CD14-positive monocyte (primary cell): ENCODE measurements around the gene PDE4D. TPM values are rescaled to one million over a fixed set of nuclear protein-coding genes. Genes with fewer than 3 reads are reported as not detected.

Experiments used
- DNase-seq, 3 donors: peaks; one replicate each; pipeline ENCODE4 v3.0.0-alpha.2; 2011 to 2022
- H2AFZ ChIP-seq: 2 replicates; pipeline ENCODE4 v1.6.0; 2012; ENCODE audit warnings: mild to moderate bottlenecking, low read depth, low read length, inconsistent platforms; ENCODE audit not compliant: insufficient read depth, poor library complexity, severe bottlenecking
- H3K27ac ChIP-seq, 2 donors: 1 replicate in 1 of 2; 2 replicates in 1 of 2; pipeline ENCODE4 v1.5.1; 2012 to 2013; ENCODE audit warnings: low read length in 2 of 2, control low read depth in 1 of 2, inconsistent platforms in 1 of 2, low read depth in 1 of 2, mild to moderate bottlenecking in 1 of 2
- H3K27me3 ChIP-seq, 2 donors: one replicate each; pipeline versions ENCODE4 v1.6.0 to v1.6.1; 2011 to 2013; ENCODE audit warnings: low read length in 2 of 2; ENCODE audit not compliant: control insufficient read depth in 2 of 2, insufficient read depth in 2 of 2
- H3K36me3 ChIP-seq, 2 donors: replicated peaks in 1 of 2; 1 replicate in 1 of 2; 2 replicates in 1 of 2; pipeline versions ENCODE4 v1.5.1 to v1.6.1; 2012 to 2013; ENCODE audit warnings: low read length in 2 of 2, control low read depth in 1 of 2, inconsistent platforms in 1 of 2, mild to moderate bottlenecking in 1 of 2; ENCODE audit not compliant: insufficient read depth in 2 of 2, control insufficient read depth in 1 of 2
- H3K4me1 ChIP-seq, 2 donors: 1 replicate in 1 of 2; 2 replicates in 1 of 2; pipeline versions ENCODE4 v1.5.1 to v1.6.1; 2012 to 2013; ENCODE audit warnings: low read length in 2 of 2, control low read depth in 1 of 2, inconsistent platforms in 1 of 2, mild to moderate bottlenecking in 1 of 2, moderate library complexity in 1 of 2; ENCODE audit not compliant: insufficient read depth in 2 of 2, control insufficient read depth in 1 of 2
- H3K4me2 ChIP-seq: replicated peaks from 2 replicates; pipeline ENCODE3; 2012; ENCODE audit warnings: low read length, moderate library complexity, mild to moderate bottlenecking; ENCODE audit not compliant: poor library complexity, severe bottlenecking; ENCODE audit errors: extremely low read depth
- H3K4me3 ChIP-seq, 3 experiments: fragments of 200-600 bp in 1 of 3; sonication (generic) in 1 of 3; replicated peaks in 1 of 3; 1 replicate in 2 of 3; 2 replicates in 1 of 3; pipeline ENCODE4 v1.5.1; 2011 to 2013; ENCODE audit warnings: low read length in 3 of 3, mild to moderate bottlenecking in 3 of 3, control low read depth in 2 of 3, low read depth in 2 of 3, inconsistent platforms in 1 of 3, moderate library complexity in 1 of 3
- H3K79me2 ChIP-seq: 2 replicates; pipeline ENCODE4 v1.6.0; 2012; ENCODE audit warnings: mild to moderate bottlenecking, control low read depth, inconsistent platforms, low read length, moderate library complexity; ENCODE audit not compliant: insufficient read depth
- H3K9ac ChIP-seq: 2 replicates; pipeline ENCODE4 v1.6.0; 2017; ENCODE audit warnings: low read length, mild to moderate bottlenecking; ENCODE audit not compliant: insufficient read depth, poor library complexity, severe bottlenecking
- H3K9me3 ChIP-seq, 2 donors: replicated peaks in 1 of 2; 1 replicate in 1 of 2; 2 replicates in 1 of 2; pipeline versions ENCODE4 v1.5.1 to v1.6.1; 2012 to 2013; ENCODE audit warnings: low read length in 2 of 2, control low read depth in 1 of 2; ENCODE audit not compliant: control insufficient read depth in 1 of 2, insufficient read depth in 1 of 2
- H4K20me1 ChIP-seq: 2 replicates; pipeline ENCODE4 v1.6.0; 2012; ENCODE audit warnings: mild to moderate bottlenecking, low read length, control low read depth, moderate library complexity; ENCODE audit not compliant: insufficient read depth
- H3K27ac Mint-ChIP-seq, 7 donors: one replicate each; pipeline ENCODE4 v1.8.0; 2020; ENCODE audit warnings: mild to moderate bottlenecking in 7 of 7, mixed read lengths in 7 of 7, moderate library complexity in 6 of 7, inconsistent platforms in 2 of 7
- H3K27me3 Mint-ChIP-seq, 3 donors: one replicate each; pipeline ENCODE4 v1.8.0; 2021 to 2022; ENCODE audit warnings: low read depth in 3 of 3, mild to moderate bottlenecking in 3 of 3, mixed read lengths in 3 of 3, moderate library complexity in 3 of 3, inconsistent platforms in 1 of 3
- H3K36me3 Mint-ChIP-seq, 2 donors: one replicate each; pipeline ENCODE4 v1.8.0; 2020; ENCODE audit warnings: mixed read lengths in 2 of 2, inconsistent platforms in 1 of 2, mild to moderate bottlenecking in 1 of 2
- H3K4me1 Mint-ChIP-seq: one replicate; pipeline ENCODE4 v1.8.0; 2020; ENCODE audit warnings: mild to moderate bottlenecking, mixed read lengths
- H3K4me3 Mint-ChIP-seq, 2 donors: one replicate each; pipeline ENCODE4 v1.8.0; 2020; ENCODE audit warnings: mild to moderate bottlenecking in 2 of 2, mixed read lengths in 2 of 2, moderate library complexity in 1 of 2
- H3K9me3 Mint-ChIP-seq, 7 donors: one replicate each; pipeline ENCODE4 v1.8.0; 2020 to 2022; ENCODE audit warnings: mixed read lengths in 7 of 7, mild to moderate bottlenecking in 6 of 7, moderate library complexity in 6 of 7, inconsistent platforms in 2 of 7
- CTCF ChIP-seq: fragments of 200-600 bp; IDR thresholded peaks from one replicate; pipeline ENCODE4 v1.8.0; 2022; ENCODE audit warnings: antibody characterized with exemption, mild to moderate bottlenecking
- WGBS: methylation state at CpG from one replicate; pipeline ENCODE4 v1.1.5; 2013; ENCODE audit warnings: missing lambda C conversion rate; ENCODE audit not compliant: insufficient coverage; 5-methylcytosine and 5-hydroxymethylcytosine counted together
- intact Hi-C, 2 donors: fragments of 100-400 bp; cut with micrococcal nuclease; formaldehyde crosslinking; loops; one replicate each; pipeline versions ENCODE4 v1.15.0 to v1.15.1; 2023
- polyA plus RNA-seq, 3 donors: library from polyadenylated mRNA; depleted of rRNA in 1 of 3; unstranded in 2 of 3; stranded (reverse) in 1 of 3; fragments of 300-500 nt in 2 of 3; fragments of >200 nt in 1 of 3; fragmentation: Illumina TruSeq in 2 of 3; gene quantifications; 1 replicate in 2 of 3; 2 replicates in 1 of 3; pipeline ENCODE4 v1.2.3, GENCODE V29; 2012 to 2021

PDE4D gene
- polyA plus RNA-seq, 3 donors, result 1.9 to 3.4 (median 2.8) TPM

GRCh38 chr5:59682542-59682941 lies 211.0 kb downstream of the PDE4D start:
- no peaks in the 10 kb centered on the region for H3K36me3 ChIP-seq
- no peaks in the 10 kb centered on the region for H3K9me3 Mint-ChIP-seq
- no peak overlapping the region for H2AFZ ChIP-seq
- intact Hi-C loops, result no loop called here
- no peak overlapping the region for H3K4me2 ChIP-seq
- DNase-seq, result no peak
- no CpG with 5 or more reads among the region's 1 CpG for WGBS
- no peak overlapping the region for H3K27ac ChIP-seq
- peaks cover 3% of the 10 kb centered on the region for H3K4me1 Mint-ChIP-seq
- H3K9ac ChIP-seq, result no peak overlapping the region
- no peaks in the 10 kb centered on the region for H3K27me3 ChIP-seq
- peaks cover 0 to 5% of the 10 kb centered on the region in 2 donors for H3K36me3 Mint-ChIP-seq
- no peaks in the 10 kb centered on the region for H4K20me1 ChIP-seq
- TF ChIP-seq CTCF, result no peak
- no peaks in the 10 kb centered on the region for H3K4me1 ChIP-seq
- H3K27ac Mint-ChIP-seq, result no peak overlapping the region
- no peaks in the 10 kb centered on the region for H3K9me3 ChIP-seq
- no peak overlapping the region for H3K4me3 Mint-ChIP-seq
- no peaks in the 10 kb centered on the region for H3K79me2 ChIP-seq
- H3K27me3 Mint-ChIP-seq, result peaks cover 0 to 1% (median 1%) of the 10 kb centered on the region in 3 donors
- no peak overlapping the region for H3K4me3 ChIP-seq

GRCh38 chr5:59678943-59679342 lies 214.6 kb downstream of the PDE4D start:
- Mint-ChIP-seq H3K4me3 (no peak overlapping the region), H3K4me1 (peaks cover 3% of the 10 kb centered on the region), H3K27ac (no peak overlapping the region), H3K36me3 (peaks cover 0 to 2% of the 10 kb centered on the region in 2 donors), H3K27me3 (peaks cover 0 to 2% (median 1%) of the 10 kb centered on the region in 3 donors), H3K9me3 (no peaks in the 10 kb centered on the region)
- H3K4me3 ChIP-seq, result no peak overlapping the region
- no peak overlapping the region for H2AFZ ChIP-seq
- TF ChIP-seq CTCF, result no peak
- H3K4me1 ChIP-seq, result no peaks in the 10 kb centered on the region
- H3K9ac ChIP-seq, result no peak overlapping the region
- no peaks in the 10 kb centered on the region for H3K9me3 ChIP-seq
- no peaks in the 10 kb centered on the region for H3K27me3 ChIP-seq
- no peak for DNase-seq
- H4K20me1 ChIP-seq, result no peaks in the 10 kb centered on the region
- H3K36me3 ChIP-seq, result no peaks in the 10 kb centered on the region
- intact Hi-C loops, result loop anchor here in 1 of 2 donors (10.0 kb wide), 1 partner anchor 294 kb away; no protein-coding TSS in a partner anchor
- H3K4me2 ChIP-seq, result no peak overlapping the region
- no peak overlapping the region for H3K27ac ChIP-seq
- no peaks in the 10 kb centered on the region for H3K79me2 ChIP-seq
- WGBS, result no CpG with 5 or more reads among the region's 2 CpGs
